Fibroblast of lung (primary cell): Measurements from ENCODE around the gene PPP1R9A.

ENCODE experiments used
- EZH2 ChIP-seq: IDR thresholded peaks from 2 replicates; pipeline ENCODE4 v1.5.1; 2012; ENCODE audit warnings: low read length, control low read depth, mild to moderate bottlenecking; ENCODE audit errors: missing control alignments
- TF ChIP-seq, protein P1 (sequence below), 2 donors: IDR thresholded peaks in 1 of 2; conservative IDR thresholded peaks in 1 of 2; 1 replicate in 1 of 2; 2 replicates in 1 of 2; pipeline ENCODE4 v1.5.1; 2011 to 2012; ENCODE audit warnings: low read length in 2 of 2, control low read depth in 1 of 2, inconsistent platforms in 1 of 2, low read depth in 1 of 2, mild to moderate bottlenecking in 1 of 2

GRCh38 chr7:94877731-94878670 lies 29.4 kb upstream of the PPP1R9A start:
- TF ChIP-seq, protein P1, sequence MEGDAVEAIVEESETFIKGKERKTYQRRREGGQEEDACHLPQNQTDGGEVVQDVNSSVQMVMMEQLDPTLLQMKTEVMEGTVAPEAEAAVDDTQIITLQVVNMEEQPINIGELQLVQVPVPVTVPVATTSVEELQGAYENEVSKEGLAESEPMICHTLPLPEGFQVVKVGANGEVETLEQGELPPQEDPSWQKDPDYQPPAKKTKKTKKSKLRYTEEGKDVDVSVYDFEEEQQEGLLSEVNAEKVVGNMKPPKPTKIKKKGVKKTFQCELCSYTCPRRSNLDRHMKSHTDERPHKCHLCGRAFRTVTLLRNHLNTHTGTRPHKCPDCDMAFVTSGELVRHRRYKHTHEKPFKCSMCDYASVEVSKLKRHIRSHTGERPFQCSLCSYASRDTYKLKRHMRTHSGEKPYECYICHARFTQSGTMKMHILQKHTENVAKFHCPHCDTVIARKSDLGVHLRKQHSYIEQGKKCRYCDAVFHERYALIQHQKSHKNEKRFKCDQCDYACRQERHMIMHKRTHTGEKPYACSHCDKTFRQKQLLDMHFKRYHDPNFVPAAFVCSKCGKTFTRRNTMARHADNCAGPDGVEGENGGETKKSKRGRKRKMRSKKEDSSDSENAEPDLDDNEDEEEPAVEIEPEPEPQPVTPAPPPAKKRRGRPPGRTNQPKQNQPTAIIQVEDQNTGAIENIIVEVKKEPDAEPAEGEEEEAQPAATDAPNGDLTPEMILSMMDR (conservative IDR thresholded peaks at IDR 0.05 in 1 of 2, IDR thresholded peaks at IDR 0.05 in 1 of 2; ENCODE audit: low read depth in 1 of 2, low read length in 2 of 2) = no peak
- TF ChIP-seq EZH2 = no peak
